Measurements from ENCODE around the gene FBXL22. TPM values are rescaled to one million over a fixed set of nuclear protein-coding genes. Genes with fewer than 3 reads are reported as not detected.
A peak's percentile ranks its signal among the peaks of the same experiment; 100 is the strongest.

FBXL22 gene
- total RNA-seq, 4 donors from 2014 or later, result 1.1 TPM; not detected in 3

- no peak for TF ChIP-seq CTCF (IDR thresholded peaks at IDR 0.05)
- TF ChIP-seq POLR2A (IDR thresholded peaks at IDR 0.05), result no peak
- DNase-seq, result no peak
- H3K27me3 ChIP-seq, result no peaks in the 10 kb centered on the region
- no peaks in the 10 kb centered on the region for H3K9me3 ChIP-seq
- H3K27ac ChIP-seq, result peak overlapping the region in 1 of 4 donors; percentile 53
- H3K4me3 ChIP-seq, result no peak overlapping the region
- H3K4me1 ChIP-seq, result peaks cover 0 to 34% (median 4%) of the 10 kb centered on the region in 4 donors
- H3K36me3 ChIP-seq, result peaks cover 0 to 48% (median 2%) of the 10 kb centered on the region in 3 donors
Observed at GRCh38 chr15:63593705-63594671, 3.2 kb upstream of the FBXL22 start.

DNA sequence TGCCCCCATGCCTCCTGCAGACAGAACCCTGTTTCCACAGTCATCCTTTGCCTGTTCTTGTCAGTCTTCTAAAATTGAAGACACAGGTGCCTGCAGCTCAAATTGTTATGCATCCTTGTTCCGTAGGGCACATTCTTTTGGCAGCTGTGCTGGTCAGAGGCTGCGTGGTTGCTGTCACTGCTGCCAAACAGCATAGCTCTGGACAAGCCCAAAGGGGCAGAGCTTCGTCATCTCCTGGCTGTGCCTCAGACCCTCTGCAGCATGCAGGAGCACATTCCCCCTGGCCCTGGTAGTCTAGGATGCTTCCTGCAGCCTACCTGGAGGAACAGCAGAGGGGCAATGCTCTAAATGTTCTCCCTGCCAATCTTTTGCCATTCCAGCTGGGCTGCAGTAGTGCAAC, 2.1 kb upstream of the FBXL22 start:
- H3K4me3 ChIP-seq, result no peak overlapping the region
- H3K27me3 ChIP-seq, result no peaks in the 10 kb centered on the region
- peaks cover 0 to 37% (median 2%) of the 10 kb centered on the region in 3 donors for H3K36me3 ChIP-seq
- peaks cover 0 to 34% (median 4%) of the 10 kb centered on the region in 4 donors for H3K4me1 ChIP-seq
- no peak for TF ChIP-seq CTCF (IDR thresholded peaks at IDR 0.05)
- no peak for TF ChIP-seq POLR2A (IDR thresholded peaks at IDR 0.05)
- H3K27ac ChIP-seq, result peak overlapping the region in 2 of 4 donors; percentile 53 to 89
- H3K9me3 ChIP-seq, result no peaks in the 10 kb centered on the region
- no peak for DNase-seq

- no peak overlapping the region for H3K4me3 ChIP-seq
- no peak for TF ChIP-seq POLR2A (IDR thresholded peaks at IDR 0.05)
- no peak for TF ChIP-seq CTCF (IDR thresholded peaks at IDR 0.05)
- no peaks in the 10 kb centered on the region for H3K27me3 ChIP-seq
- H3K27ac ChIP-seq, result peak overlapping the region in 2 of 4 donors; percentile 53 to 89
- H3K36me3 ChIP-seq, result peaks cover 0 to 31% (median 2%) of the 10 kb centered on the region in 3 donors
- DNase-seq, result no peak
- peaks cover 0 to 34% (median 4%) of the 10 kb centered on the region in 4 donors for H3K4me1 ChIP-seq
- no peaks in the 10 kb centered on the region for H3K9me3 ChIP-seq
Observed at GRCh38 chr15:63595688-63596087, 1.5 kb upstream of the FBXL22 start.

DNA sequence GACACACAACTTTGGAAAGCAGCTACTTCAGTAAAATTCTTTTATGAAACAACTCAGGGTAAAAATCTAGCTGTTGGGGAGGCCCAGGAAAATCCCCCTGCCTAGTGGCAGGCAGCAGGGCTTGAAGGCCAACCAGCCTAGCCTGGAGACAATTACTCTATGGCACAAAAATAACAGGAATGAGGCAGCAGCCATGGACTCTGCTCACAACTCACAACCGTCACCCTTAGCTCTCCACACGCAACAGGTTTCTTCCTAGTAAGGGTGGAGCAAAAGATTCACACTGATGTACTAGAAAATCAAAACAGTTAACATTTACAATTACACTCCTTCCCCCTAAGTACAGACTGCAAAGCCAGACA, 530 bp upstream of the FBXL22 start:
- no peaks in the 10 kb centered on the region for H3K9me3 ChIP-seq
- peaks cover 0 to 34% (median 6%) of the 10 kb centered on the region in 4 donors for H3K4me1 ChIP-seq
- H3K27me3 ChIP-seq, result no peaks in the 10 kb centered on the region
- H3K4me3 ChIP-seq, result no peak overlapping the region
- no peak for DNase-seq
- H3K36me3 ChIP-seq, result peaks cover 0 to 21% (median 2%) of the 10 kb centered on the region in 3 donors
- no peak for TF ChIP-seq POLR2A (IDR thresholded peaks at IDR 0.05)
- no peak for TF ChIP-seq CTCF (IDR thresholded peaks at IDR 0.05)
- peak overlapping the region; percentile 21 to 89 (median 70) for H3K27ac ChIP-seq

DNA sequence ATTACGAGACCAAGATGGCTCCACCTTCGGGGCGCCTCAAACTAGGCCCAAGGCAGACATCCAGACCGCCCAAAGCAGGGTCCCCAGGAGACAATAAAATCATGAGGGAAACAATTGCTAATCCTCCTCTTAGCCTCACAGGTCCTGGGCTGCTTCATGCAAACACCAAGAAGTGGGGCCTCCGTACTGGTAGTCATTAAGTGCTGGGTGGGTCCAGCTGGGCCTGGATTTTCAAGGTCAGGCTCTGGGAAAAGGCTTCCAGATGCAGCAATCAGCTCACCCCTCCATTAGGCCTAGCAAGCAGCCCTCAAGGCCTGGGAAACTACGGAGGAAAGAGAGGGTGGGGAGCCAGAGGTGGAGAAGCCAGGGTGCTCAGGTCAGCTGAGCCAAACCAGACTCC, 634 bp downstream of the FBXL22 start:
- Histone ChIP-seq H3K4me1 (peaks cover 0 to 40% (median 8%) of the 10 kb centered on the region in 4 donors), H3K4me3 (peak overlapping the region in 1 of 4 donors; percentile 34), H3K36me3 (peaks cover 0 to 13% (median 2%) of the 10 kb centered on the region in 3 donors), H3K27me3 (no peaks in the 10 kb centered on the region), H3K27ac (peak overlapping the region in 3 of 4 donors; percentile 53 to 89 (median 88)), H3K9me3 (no peaks in the 10 kb centered on the region)
- no peak for DNase-seq
- no peak for TF ChIP-seq CTCF (IDR thresholded peaks at IDR 0.05)

Measured in Peyer's patch (tissue), 4 donors.